ENCODE measurements around the gene RPS18.

RPS18 gene

GRCh38 chr6:33264015-33264414, 7.9 kb upstream of the RPS18 start:
- Histone ChIP-seq H3K27me3 (ENCODE audit: insufficient read depth, poor library complexity, severe bottlenecking) (no peaks in the 10 kb centered on the region), H3K4me3 (replicated peaks; ENCODE audit: insufficient read depth, low read length) (no peak overlapping the region), H3K27ac (replicated peaks) (no peak overlapping the region)
- no peak for TF ChIP-seq POLR2AphosphoS5 (IDR thresholded peaks at IDR 0.05; ENCODE audit: low read depth)
- TF ChIP-seq SPI1 (IDR thresholded peaks at IDR 0.05; ENCODE audit: borderline replicate concordance, low read depth), result no peak
- TF ChIP-seq GABPA (IDR thresholded peaks at IDR 0.05; ENCODE audit: low read depth), result no peak
- no peak for TF ChIP-seq CTCF (IDR thresholded peaks at IDR 0.05; ENCODE audit: insufficient read depth, low read length)
- TF ChIP-seq REST (IDR thresholded peaks at IDR 0.05; ENCODE audit: insufficient replicate concordance, low read depth), result no peak
- DNase-seq (ENCODE audit: low read depth in 1 of 2, low spot score in 1 of 2), result no peak

GRCh38 chr6:33271117-33271467, 783 bp upstream of the RPS18 start:
- Histone ChIP-seq H3K27ac (replicated peaks) (peak overlapping the region; percentile 97), H3K4me3 (replicated peaks; ENCODE audit: insufficient read depth, low read length) (peak overlapping the region; percentile 73), H3K27me3 (ENCODE audit: insufficient read depth, poor library complexity, severe bottlenecking) (no peaks in the 10 kb centered on the region)
- no peak for TF ChIP-seq CTCF (IDR thresholded peaks at IDR 0.05; ENCODE audit: insufficient read depth, low read length)
- no peak for TF ChIP-seq REST (IDR thresholded peaks at IDR 0.05; ENCODE audit: insufficient replicate concordance, low read depth)
- TF ChIP-seq GABPA (IDR thresholded peaks at IDR 0.05; ENCODE audit: low read depth), result no peak
- TF ChIP-seq POLR2AphosphoS5 (IDR thresholded peaks at IDR 0.05; ENCODE audit: low read depth), result no peak
- no peak for TF ChIP-seq SPI1 (IDR thresholded peaks at IDR 0.05; ENCODE audit: borderline replicate concordance, low read depth)
- DNase-seq (ENCODE audit: low read depth in 1 of 2, low spot score in 1 of 2), result no peak

DNA sequence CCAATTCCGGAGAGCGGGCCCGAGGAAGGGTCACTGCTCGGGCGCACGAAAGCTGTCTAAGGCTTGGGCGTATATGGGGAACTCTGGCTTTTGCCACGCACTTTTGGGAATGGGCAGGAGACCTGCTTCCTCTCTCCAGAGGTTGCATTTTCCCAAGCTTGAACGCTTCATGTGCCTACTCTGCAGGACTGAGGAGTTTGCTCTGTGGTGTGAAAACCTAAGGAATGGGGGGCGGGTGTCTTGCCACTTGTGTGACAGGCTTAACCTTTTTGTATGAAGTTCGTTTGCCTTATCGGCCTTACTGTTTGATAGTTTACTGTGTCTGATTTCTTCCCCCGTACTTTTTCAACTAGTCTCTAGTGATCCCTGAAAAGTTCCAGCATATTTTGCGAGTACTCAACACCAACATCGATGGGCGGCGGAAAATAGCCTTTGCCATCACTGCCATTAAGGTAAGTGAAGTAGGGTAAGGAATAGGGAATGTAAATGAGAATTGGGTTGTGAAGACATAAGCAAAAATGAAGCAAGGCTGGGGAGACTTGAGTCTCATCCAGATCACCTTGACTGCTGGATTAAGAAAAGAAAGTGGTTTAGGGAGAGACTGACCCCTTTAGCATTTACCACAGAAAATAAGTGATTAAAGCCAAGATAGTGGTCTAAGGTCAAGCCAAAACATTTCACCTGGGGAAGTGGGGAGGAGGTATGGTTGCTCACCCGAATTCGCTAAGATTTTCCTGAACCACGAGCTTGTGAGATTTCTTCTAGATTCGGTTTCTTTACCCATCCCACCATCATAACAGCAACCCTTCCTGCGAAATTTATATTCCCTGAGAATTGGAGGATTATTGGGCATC, 627 bp downstream of the RPS18 start:
- DNase-seq (ENCODE audit: low read depth in 1 of 2, low spot score in 1 of 2), result no peak
- TF ChIP-seq REST (IDR thresholded peaks at IDR 0.05; ENCODE audit: insufficient replicate concordance, low read depth) (peak; percentile 48), CTCF (IDR thresholded peaks at IDR 0.05; ENCODE audit: insufficient read depth, low read length) (no peak), POLR2AphosphoS5 (IDR thresholded peaks at IDR 0.05; ENCODE audit: low read depth) (no peak), SPI1 (IDR thresholded peaks at IDR 0.05; ENCODE audit: borderline replicate concordance, low read depth) (no peak), GABPA (IDR thresholded peaks at IDR 0.05; ENCODE audit: low read depth) (no peak)
- Histone ChIP-seq H3K4me3 (replicated peaks; ENCODE audit: insufficient read depth, low read length) (peak overlapping the region; percentile 65), H3K27me3 (ENCODE audit: insufficient read depth, poor library complexity, severe bottlenecking) (no peaks in the 10 kb centered on the region), H3K27ac (replicated peaks) (peak overlapping the region; percentile 97)
